Endothelial cell of umbilical vein (primary cell): ENCODE measurements around the gene CYP3A4. TPM values are rescaled to one million over a fixed set of nuclear protein-coding genes. Genes with fewer than 3 reads are reported as not detected.

Experiments used
- BruUV-seq: library from RNA; stranded (reverse); fragments of 400-500 nt; replicated peaks from 2 replicates; lab custom pipeline; 2021; lab: Mats Ljungman, UMichigan
- CTCF ChIA-PET: fragments of 300-600, 350-600 bp; sonication (Branson Sonifier 250); formaldehyde crosslinking; loops from one replicate; lab custom pipeline; 2021; ENCODE audit warnings: antibody characterized with exemption, inconsistent platforms; lab: Charles Lee
- POLR2A ChIA-PET: fragments of 300-600, 350-600 bp; sonication (Branson Sonifier 250); formaldehyde crosslinking; loops from one replicate; lab custom pipeline; 2021; ENCODE audit warnings: antibody characterized with exemption, inconsistent platforms; lab: Charles Lee
- DNase-seq: peaks from one replicate; pipeline ENCODE4 v3.0.0-alpha.2; 2011; ENCODE audit warnings: low read depth, low spot score
- FAIRE-seq: peaks from 2 replicates; lab custom pipeline; 2011; peaks lifted over from hg19 to GRCh38; lab: Jason Lieb, UNC
- H2AFZ ChIP-seq: 2 replicates; pipeline ENCODE4 v1.6.0; 2012; ENCODE audit warnings: low read depth, low read length, control low read depth, inconsistent platforms
- H3K27ac ChIP-seq: 2 replicates; pipeline ENCODE4 v1.5.1; 2011; ENCODE audit warnings: low read depth, mild to moderate bottlenecking, control low read depth, low read length, moderate library complexity; ENCODE audit not compliant: insufficient read depth
- H3K27me3 ChIP-seq, 2 experiments: 2 replicates each; pipeline versions ENCODE4 v1.6.0 to v1.6.1; 2011; ENCODE audit warnings: low read length in 2 of 2, mixed read lengths in 1 of 2; ENCODE audit not compliant: control insufficient read depth in 2 of 2, insufficient read depth in 2 of 2
- H3K36me3 ChIP-seq, 2 experiments: 2 replicates in 1 of 2; 3 replicates in 1 of 2; pipeline ENCODE4 v1.5.1; 2011; ENCODE audit warnings: low read length in 2 of 2, mild to moderate bottlenecking in 1 of 2, moderate library complexity in 1 of 2; ENCODE audit not compliant: control insufficient read depth in 2 of 2, insufficient read depth in 2 of 2; ENCODE audit errors: extremely low read depth in 1 of 2
- H3K4me1 ChIP-seq: 3 replicates; pipeline ENCODE4 v1.5.1; 2011; ENCODE audit warnings: mild to moderate bottlenecking, low read length; ENCODE audit not compliant: control insufficient read depth, insufficient read depth; ENCODE audit errors: extremely low read depth
- H3K4me2 ChIP-seq: 2 replicates; pipeline ENCODE4 v1.6.1; 2011; ENCODE audit warnings: low read length, control low read depth, mixed read lengths; ENCODE audit not compliant: insufficient read depth
- H3K4me3 ChIP-seq, 3 experiments: fragments of 200-600 bp in 1 of 3; sonication (generic), shearing (Covaris generic) in 1 of 3; replicated peaks in 1 of 3; 2 replicates each; pipeline ENCODE4 v1.5.1; 2011 to 2016; ENCODE audit warnings: control low read depth in 3 of 3, low read length in 3 of 3, mild to moderate bottlenecking in 2 of 3, inconsistent platforms in 1 of 3, low read depth in 1 of 3, moderate library complexity in 1 of 3; ENCODE audit not compliant: insufficient read depth in 1 of 3
- H3K79me2 ChIP-seq: 2 replicates; pipeline ENCODE4 v1.6.0; 2012; ENCODE audit warnings: low read length, inconsistent platforms; ENCODE audit not compliant: control insufficient read depth, insufficient read depth
- H3K9ac ChIP-seq: replicated peaks from 2 replicates; pipeline ENCODE3; 2011; ENCODE audit warnings: low read length, control low read depth; ENCODE audit not compliant: insufficient read depth; ENCODE audit errors: extremely low read depth
- H3K9me1 ChIP-seq: replicated peaks from 3 replicates; pipeline ENCODE4 v1.6.0; 2011; ENCODE audit warnings: mild to moderate bottlenecking, low read length; ENCODE audit not compliant: control insufficient read depth, insufficient read depth; ENCODE audit errors: extremely low read depth
- H3K9me3 ChIP-seq: replicated peaks from 2 replicates; pipeline ENCODE4 v1.5.1; 2012; ENCODE audit warnings: low read length, inconsistent platforms; ENCODE audit not compliant: control insufficient read depth, insufficient read depth
- H4K20me1 ChIP-seq: replicated peaks from 2 replicates; pipeline ENCODE3; 2011; ENCODE audit warnings: mild to moderate bottlenecking, low read length; ENCODE audit not compliant: control insufficient read depth, insufficient read depth; ENCODE audit errors: extremely low read depth
- EZH2 ChIP-seq: IDR thresholded peaks from 2 replicates; pipeline ENCODE4 v1.6.1; 2012; ENCODE audit warnings: borderline replicate concordance, low read depth, mild to moderate bottlenecking, moderate library complexity, low read length, inconsistent platforms; ENCODE audit not compliant: severe bottlenecking
- FOS ChIP-seq: IDR thresholded peaks from 2 replicates; pipeline ENCODE4 v1.6.1; 2011; ENCODE audit warnings: mild to moderate bottlenecking, low read length, moderate library complexity, borderline replicate concordance; ENCODE audit not compliant: insufficient read depth
- GATA2 ChIP-seq: IDR thresholded peaks from 2 replicates; pipeline ENCODE4 v1.7.0; 2011; ENCODE audit warnings: low read depth, mild to moderate bottlenecking, moderate library complexity, mixed read lengths, low read length; ENCODE audit not compliant: insufficient read length, insufficient read depth
- JUN ChIP-seq: IDR thresholded peaks from 2 replicates; pipeline ENCODE4 v1.6.1; 2011; ENCODE audit warnings: borderline replicate concordance, low read depth; ENCODE audit not compliant: insufficient read length, insufficient read depth
- POLR2AphosphoS5 ChIP-seq: IDR thresholded peaks from 2 replicates; pipeline ENCODE4 v1.6.1; 2012; ENCODE audit warnings: low read depth, mild to moderate bottlenecking, control low read depth, low read length, moderate library complexity; ENCODE audit not compliant: insufficient read depth
- dilution Hi-C: fragments of 300-500 bp; cut with MboI; formaldehyde crosslinking; loops from one replicate; pipeline ENCODE4 v1.15.0; 2019; ENCODE audit warnings: low sequenced_read_pairs; ENCODE audit not compliant: extremely low pct_ligation_motif_present
- intact Hi-C: fragments of 100-400 bp; cut with micrococcal nuclease; formaldehyde crosslinking; loops from one replicate; pipeline ENCODE4 v1.10.0; 2022
- polyA plus RNA-seq, 4 experiments: library from polyadenylated mRNA; depleted of rRNA in 3 of 4; stranded (reverse) in 3 of 4; unstranded in 1 of 4; fragments of >200 nt; gene quantifications; 2 replicates each; pipeline versions ENCODE4 v1.2.1 to v1.2.3, GENCODE V29; 2011 to 2012; ENCODE audit warnings: missing spikeins in 1 of 4
- total RNA-seq: library from RNA; stranded (reverse); gene quantifications from 2 replicates; pipeline ENCODE4 v1.2.3, GENCODE V29; 2021
- TF ChIP-seq, protein P1 (sequence below), 2 donors: IDR thresholded peaks; 1 replicate in 1 of 2; 2 replicates in 1 of 2; pipeline ENCODE4 v1.5.1; 2011; ENCODE audit warnings: low read length in 2 of 2, mild to moderate bottlenecking in 2 of 2, moderate library complexity in 2 of 2, control low read depth in 1 of 2, inconsistent platforms in 1 of 2, low read depth in 1 of 2; ENCODE audit not compliant: insufficient read depth in 1 of 2; ENCODE audit errors: extremely low read depth in 1 of 2
- TF ChIP-seq, protein P2 (sequence below): IDR thresholded peaks from 2 replicates; pipeline ENCODE4 v1.6.1; 2011; ENCODE audit not compliant: insufficient read depth, insufficient read length

Gene CYP3A4
- total and polyA plus RNA-seq, 2 donors (not counting 3 experiments of a cell fraction or from before 2014, with no cell fraction given) = not detected

GRCh38 chr7:99755085-99755484 lies 28.9 kb downstream of the CYP3A4 start:
- dilution Hi-C loops (no loop called here), intact Hi-C loops (no loop called here)
- ChIA-PET CTCF (no interaction called here), POLR2A (no interaction called here)
- Histone ChIP-seq H3K27ac (no peak overlapping the region), H3K4me2 (no peak overlapping the region), H3K4me1 (no peaks in the 10 kb centered on the region), H3K9me3 (no peaks in the 10 kb centered on the region), H3K9me1 (no peaks in the 10 kb centered on the region), H3K36me3 (no peaks in the 10 kb centered on the region), H3K9ac (no peak overlapping the region), H3K79me2 (no peaks in the 10 kb centered on the region), H2AFZ (no peak overlapping the region), H4K20me1 (no peaks in the 10 kb centered on the region), H3K27me3 (peaks cover 4 to 5% of the 10 kb centered on the region in 2 experiments), H3K4me3 (no peak overlapping the region)
- no peak for TF ChIP-seq JUN
- no peak for TF ChIP-seq FOS
- TF ChIP-seq, protein P1, sequence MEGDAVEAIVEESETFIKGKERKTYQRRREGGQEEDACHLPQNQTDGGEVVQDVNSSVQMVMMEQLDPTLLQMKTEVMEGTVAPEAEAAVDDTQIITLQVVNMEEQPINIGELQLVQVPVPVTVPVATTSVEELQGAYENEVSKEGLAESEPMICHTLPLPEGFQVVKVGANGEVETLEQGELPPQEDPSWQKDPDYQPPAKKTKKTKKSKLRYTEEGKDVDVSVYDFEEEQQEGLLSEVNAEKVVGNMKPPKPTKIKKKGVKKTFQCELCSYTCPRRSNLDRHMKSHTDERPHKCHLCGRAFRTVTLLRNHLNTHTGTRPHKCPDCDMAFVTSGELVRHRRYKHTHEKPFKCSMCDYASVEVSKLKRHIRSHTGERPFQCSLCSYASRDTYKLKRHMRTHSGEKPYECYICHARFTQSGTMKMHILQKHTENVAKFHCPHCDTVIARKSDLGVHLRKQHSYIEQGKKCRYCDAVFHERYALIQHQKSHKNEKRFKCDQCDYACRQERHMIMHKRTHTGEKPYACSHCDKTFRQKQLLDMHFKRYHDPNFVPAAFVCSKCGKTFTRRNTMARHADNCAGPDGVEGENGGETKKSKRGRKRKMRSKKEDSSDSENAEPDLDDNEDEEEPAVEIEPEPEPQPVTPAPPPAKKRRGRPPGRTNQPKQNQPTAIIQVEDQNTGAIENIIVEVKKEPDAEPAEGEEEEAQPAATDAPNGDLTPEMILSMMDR (IDR thresholded peaks at IDR 0.05; ENCODE audit: extremely low read depth in 1 of 2, insufficient read depth in 1 of 2, low read depth in 1 of 2, low read length in 2 of 2) = no peak
- TF ChIP-seq POLR2AphosphoS5 = no peak
- no peak for TF ChIP-seq EZH2
- no TSS peak for BruUV-seq
- DNase-seq (no peak), FAIRE-seq (no peak)

GRCh38 chr7:99752356-99752755 lies 31.6 kb downstream of the CYP3A4 start:
- no peak for DNase-seq

More at GRCh38 chr7:99752356-99752755, 31.6 kb downstream of the CYP3A4 start:
- Histone ChIP-seq H4K20me1 (no peaks in the 10 kb centered on the region), H3K79me2 (no peaks in the 10 kb centered on the region), H3K9me1 (no peaks in the 10 kb centered on the region), H3K36me3 (no peaks in the 10 kb centered on the region), H3K4me3 (no peak overlapping the region), H3K9ac (no peak overlapping the region), H3K4me2 (no peak overlapping the region), H3K27ac (no peak overlapping the region), H2AFZ (no peak overlapping the region), H3K4me1 (no peaks in the 10 kb centered on the region), H3K27me3 (peaks cover 4 to 9% of the 10 kb centered on the region in 2 experiments), H3K9me3 (no peaks in the 10 kb centered on the region)
- dilution Hi-C loops = no loop called here
- no peak for TF ChIP-seq FOS
- TF ChIP-seq GATA2 = no peak
- TF ChIP-seq, protein P1 (IDR thresholded peaks at IDR 0.05; ENCODE audit: extremely low read depth in 1 of 2, insufficient read depth in 1 of 2, low read depth in 1 of 2, low read length in 2 of 2) = no peak
- TF ChIP-seq, protein P2, sequence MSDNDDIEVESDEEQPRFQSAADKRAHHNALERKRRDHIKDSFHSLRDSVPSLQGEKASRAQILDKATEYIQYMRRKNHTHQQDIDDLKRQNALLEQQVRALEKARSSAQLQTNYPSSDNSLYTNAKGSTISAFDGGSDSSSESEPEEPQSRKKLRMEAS = no peak
- no peak for TF ChIP-seq JUN
- no peak for TF ChIP-seq POLR2AphosphoS5
- intact Hi-C loops = no loop called here
- BruUV-seq = no TSS peak
- no peak for FAIRE-seq
- POLR2A ChIA-PET = no interaction called here
- CTCF ChIA-PET = no interaction called here
